CD4-positive, alpha-beta T cell (primary cell): Measurements from ENCODE around the gene MCIDAS. TPM values are rescaled to one million over a fixed set of nuclear protein-coding genes. Genes with fewer than 3 reads are reported as not detected.

Experiments
- ATAC-seq: fragments of 200-7000 bp; cut with Tn5 transposase; one replicate; pipeline ENCODE4 v1.10.0; 2022; ENCODE audit warnings: mild to moderate bottlenecking; ENCODE audit not compliant: poor library complexity
- CTCF ChIA-PET: fragments of 350-600 bp; sonication (Branson Sonifier 250); formaldehyde crosslinking; loops from one replicate; lab custom pipeline; 2021; ENCODE audit warnings: antibody characterized with exemption, inconsistent platforms; lab: Charles Lee
- POLR2A ChIA-PET: fragments of 350-600 bp; sonication (Branson Sonifier 250); formaldehyde crosslinking; loops from one replicate; lab custom pipeline; 2021; ENCODE audit warnings: antibody characterized with exemption, inconsistent platforms; lab: Charles Lee
- DNase-seq, 14 experiments: peaks; one replicate each; pipeline ENCODE4 v3.0.0-alpha.2; 2013 to 2020; ENCODE audit warnings: mixed read lengths in 2 of 14
- H3K27ac ChIP-seq, 2 donors: one replicate each; pipeline versions ENCODE4 v1.5.1 to v1.7.0; 2013; ENCODE audit warnings: low read length in 2 of 2, low read depth in 1 of 2, mild to moderate bottlenecking in 1 of 2
- H3K27me3 ChIP-seq, 2 experiments: 1 replicate in 1 of 2; 2 replicates in 1 of 2; pipeline versions ENCODE4 v1.6.1 to v1.7.0; 2013; ENCODE audit warnings: low read length in 2 of 2, control low read depth in 1 of 2, mild to moderate bottlenecking in 1 of 2, moderate library complexity in 1 of 2; ENCODE audit not compliant: insufficient read depth in 2 of 2, control insufficient read depth in 1 of 2
- H3K36me3 ChIP-seq: one replicate; pipeline ENCODE4 v1.6.1; 2013; ENCODE audit warnings: low read length, control low read depth; ENCODE audit not compliant: insufficient read depth
- H3K4me1 ChIP-seq: one replicate; pipeline ENCODE4 v1.6.1; 2013; ENCODE audit warnings: low read length, control low read depth; ENCODE audit not compliant: insufficient read depth
- H3K4me3 ChIP-seq: one replicate; pipeline ENCODE4 v1.5.1; 2013; ENCODE audit warnings: mild to moderate bottlenecking, low read length, moderate library complexity
- H3K9me3 ChIP-seq, 2 experiments: 1 replicate in 1 of 2; 2 replicates in 1 of 2; pipeline versions ENCODE4 v1.6.1 to v1.7.0; 2013; ENCODE audit warnings: low read length in 2 of 2, mild to moderate bottlenecking in 2 of 2, control low read depth in 1 of 2, moderate library complexity in 1 of 2; ENCODE audit not compliant: control insufficient read depth in 1 of 2, insufficient read depth in 1 of 2
- H3K27ac Mint-ChIP-seq: one replicate; pipeline ENCODE4 v1.8.0; 2020; ENCODE audit warnings: mixed read lengths
- H3K27me3 Mint-ChIP-seq: one replicate; pipeline ENCODE4 v1.8.0; 2021; ENCODE audit warnings: mixed read lengths
- H3K36me3 Mint-ChIP-seq: one replicate; pipeline ENCODE4 v1.8.0; 2021; ENCODE audit warnings: low read depth, mixed read lengths
- H3K4me1 Mint-ChIP-seq: one replicate; pipeline ENCODE4 v1.8.0; 2021; ENCODE audit warnings: low read depth, mixed read lengths
- H3K4me3 Mint-ChIP-seq: one replicate; pipeline ENCODE4 v1.8.0; 2020; ENCODE audit warnings: mild to moderate bottlenecking, mixed read lengths
- H3K9me3 Mint-ChIP-seq: one replicate; pipeline ENCODE4 v1.8.0; 2020; ENCODE audit warnings: mixed read lengths
- CTCF ChIP-seq: fragments of 200-600 bp; IDR thresholded peaks from one replicate; pipeline ENCODE4 v1.8.0; 2022; ENCODE audit warnings: antibody characterized with exemption, mild to moderate bottlenecking
- intact Hi-C, 2 experiments: fragments of 100-400 bp; cut with DNase I in 1 of 2; cut with micrococcal nuclease in 1 of 2; formaldehyde crosslinking; loops; one replicate each; pipeline versions ENCODE4 v1.15.1 to v1.9.0; 2023 to 2025; cut with DNase I, micrococcal nuclease
- total RNA-seq, 174 experiments: library from RNA in 2 of 174; stranded (reverse) in 2 of 174; gene quantifications; one replicate each; pipeline ENCODE4 v1.2.3 and lab custom pipeline; 2021 to 2026

The MCIDAS gene
- total RNA-seq, 2 experiments from 2014 or later, result not detected

- intact Hi-C loops, result loop anchor here (5.0 kb wide), 2 partner anchors 55 to 60 kb away; partner anchors contain the start of gene CDC20B (in 1 of the 2)
- Histone ChIP-seq H3K27me3 (peaks cover 75 to 80% of the 10 kb centered on the region in 2 experiments), H3K9me3 (peaks cover 0 to 28% of the 10 kb centered on the region in 2 experiments), H3K27ac (no peak overlapping the region), H3K4me3 (peak overlapping the region; percentile 60), H3K36me3 (no peaks in the 10 kb centered on the region), H3K4me1 (peaks cover 44% of the 10 kb centered on the region)
- Mint-ChIP-seq H3K27ac (no peak overlapping the region), H3K4me1 (peaks cover 40% of the 10 kb centered on the region), H3K9me3 (no peaks in the 10 kb centered on the region), H3K36me3 (no peaks in the 10 kb centered on the region), H3K27me3 (peaks cover 89% of the 10 kb centered on the region), H3K4me3 (peak overlapping the region; percentile 85)
- CTCF ChIA-PET, result interaction anchor here (0.9 to 2.0 kb wide), 6 partner anchors 9 to 73 kb away, joined by 3 to 7 read pairs (median 4); partner anchors contain the start of gene GPX8
- DNase-seq, result peak in 2 of 14 experiments; percentile 21 to 32
- POLR2A ChIA-PET, result interaction anchor here (0.7 to 2.7 kb wide), 4 partner anchors 8 to 244 kb away, joined by 3 to 19 read pairs (median 4); no protein-coding TSS in a partner anchor
- TF ChIP-seq CTCF, result no peak
- peak; percentile 13 for ATAC-seq
Measured at GRCh38 chr5:55232271-55232984, 5.3 kb upstream of the MCIDAS start.

- peaks cover 0 to 28% of the 10 kb centered on the region in 2 experiments for H3K9me3 ChIP-seq
- peaks cover 78 to 85% of the 10 kb centered on the region in 2 experiments for H3K27me3 ChIP-seq
- H3K4me3 ChIP-seq, result peak overlapping the region; percentile 60
- DNase-seq, result no peak
- H3K9me3 Mint-ChIP-seq, result no peaks in the 10 kb centered on the region
- peaks cover 46% of the 10 kb centered on the region for H3K4me1 ChIP-seq
- CTCF ChIA-PET, result interaction anchor here (0.9 to 2.0 kb wide), 3 partner anchors 8 to 72 kb away, joined by 3 to 7 read pairs (median 4); partner anchors contain the start of gene GPX8
- no peak for TF ChIP-seq CTCF
- H3K27me3 Mint-ChIP-seq, result peaks cover 87% of the 10 kb centered on the region
- POLR2A ChIA-PET, result interaction anchor here (0.9 to 1.5 kb wide), 3 partner anchors 8 to 56 kb away, joined by 3 to 5 read pairs (median 5); no protein-coding TSS in a partner anchor
- H3K4me3 Mint-ChIP-seq, result peak overlapping the region; percentile 85
- H3K27ac ChIP-seq, result no peak overlapping the region
- no peak for ATAC-seq
- intact Hi-C loops, result loop anchor here (5.0 kb wide), 2 partner anchors 55 to 60 kb away; partner anchors contain the start of gene CDC20B (in 1 of the 2)
- no peaks in the 10 kb centered on the region for H3K36me3 Mint-ChIP-seq
- H3K4me1 Mint-ChIP-seq, result peaks cover 40% of the 10 kb centered on the region
- no peak overlapping the region for H3K27ac Mint-ChIP-seq
- H3K36me3 ChIP-seq, result no peaks in the 10 kb centered on the region
Measured at GRCh38 chr5:55231919-55232270, 4.8 kb upstream of the MCIDAS start.

- H3K9me3 Mint-ChIP-seq, result no peaks in the 10 kb centered on the region
- peaks cover 83% of the 10 kb centered on the region for H3K27me3 Mint-ChIP-seq
- no peak overlapping the region for H3K27ac Mint-ChIP-seq
- Histone ChIP-seq H3K4me1 (peaks cover 53% of the 10 kb centered on the region), H3K9me3 (peaks cover 0 to 34% of the 10 kb centered on the region in 2 experiments), H3K27ac (no peak overlapping the region), H3K4me3 (peak overlapping the region; percentile 60), H3K36me3 (no peaks in the 10 kb centered on the region), H3K27me3 (peaks cover 84 to 91% of the 10 kb centered on the region in 2 experiments)
- POLR2A ChIA-PET, result interaction anchor here (0.9 to 1.5 kb wide), 3 partner anchors 8 to 55 kb away, joined by 3 to 5 read pairs (median 5); no protein-coding TSS in a partner anchor
- no peak for TF ChIP-seq CTCF
- H3K4me1 Mint-ChIP-seq, result peaks cover 42% of the 10 kb centered on the region
- H3K4me3 Mint-ChIP-seq, result peak overlapping the region; percentile 85
- CTCF ChIA-PET, result interaction anchor here (0.6 to 2.0 kb wide), 5 partner anchors 8 to 762 kb away, joined by 3 to 7 read pairs (median 4); partner anchors contain the start of gene GPX8
- DNase-seq, result peak in 3 of 14 experiments; percentile 18 to 56 (median 50)
- no peaks in the 10 kb centered on the region for H3K36me3 Mint-ChIP-seq
- intact Hi-C loops, result loop anchor here (5.0 kb wide), 2 partner anchors 54 to 59 kb away; partner anchors contain the start of gene CDC20B (in 1 of the 2)
- no peak for ATAC-seq
Measured at GRCh38 chr5:55231029-55231918, 4.2 kb upstream of the MCIDAS start.
